A549 (cell line): Measurements from ENCODE around the gene CCDC83.
"Not testable (repeated sequence)": the region's sequence is repeated elsewhere in the genome, so short reads cannot be mapped to it uniquely, and the experiment has no call there.

Experiments used
- CEBPB ChIP-seq, 2 experiments: fragments of >200 bp in 1 of 2; sonication (Bioruptor Twin) in 1 of 2; formaldehyde crosslinking in 1 of 2; IDR thresholded peaks; 2 replicates each; pipeline ENCODE4 v1.6.1; 2012 to 2016
- HOXB13 ChIP-seq: fragments of 250-450 bp; sonication (Bioruptor Pico); IDR thresholded peaks from 2 replicates; pipeline ENCODE4 v1.5.0; 2020; ENCODE audit warnings: low read depth, mild to moderate bottlenecking, moderate library complexity
- RAD21 ChIP-seq, 2 experiments: fragments of >200 bp in 1 of 2; sonication (Bioruptor Twin) in 1 of 2; formaldehyde crosslinking in 1 of 2; IDR thresholded peaks in 1 of 2; conservative IDR thresholded peaks in 1 of 2; 2 replicates in 1 of 2; 3 replicates in 1 of 2; pipeline ENCODE4 v1.6.1; 2012 to 2018; ENCODE audit warnings: inconsistent platforms in 1 of 2
- TF ChIP-seq, protein P1 (sequence below): IDR thresholded peaks from 2 replicates; pipeline ENCODE4 v1.6.1; 2012
- TF ChIP-seq, protein P2 (sequence below): fragments of 450-650 bp; IDR thresholded peaks from 2 replicates; pipeline ENCODE4 v1.6.1; 2014; ENCODE audit warnings: antibody characterized with exemption
- TF ChIP-seq, protein P3 (sequence below): fragments of >200 bp; sonication (Bioruptor Twin); formaldehyde crosslinking; IDR thresholded peaks from 3 replicates; pipeline ENCODE4 v1.5.1; 2016

DNA sequence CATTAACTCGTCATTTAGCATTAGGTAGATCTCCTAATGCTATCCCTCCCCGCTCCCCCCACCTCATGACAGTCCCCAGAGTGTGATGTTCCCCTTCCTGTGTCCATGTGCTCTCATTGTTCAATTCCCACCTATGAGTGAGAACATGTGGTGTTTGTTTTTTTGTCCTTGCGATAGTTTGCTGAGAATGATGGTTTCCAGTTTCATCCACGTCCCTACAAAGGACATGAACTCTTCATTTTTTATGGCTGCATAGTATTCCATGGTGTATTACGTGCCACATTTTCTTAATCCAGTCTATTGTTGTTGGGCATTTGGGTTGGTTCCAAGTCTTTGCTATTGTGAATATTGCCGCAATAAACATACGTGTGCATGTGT lies 96.9 kb downstream of the CCDC83 start:
- TF ChIP-seq, protein P1, sequence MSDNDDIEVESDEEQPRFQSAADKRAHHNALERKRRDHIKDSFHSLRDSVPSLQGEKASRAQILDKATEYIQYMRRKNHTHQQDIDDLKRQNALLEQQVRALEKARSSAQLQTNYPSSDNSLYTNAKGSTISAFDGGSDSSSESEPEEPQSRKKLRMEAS = not testable (repeated sequence)
- TF ChIP-seq HOXB13 (CRISPR knock-in tag); CEBPB (IDR thresholded peaks at IDR 0.05); RAD21 (conservative IDR thresholded peaks at IDR 0.05 in 1 of 2, IDR thresholded peaks at IDR 0.05 in 1 of 2): not testable (repeated sequence)
- TF ChIP-seq, protein P2, sequence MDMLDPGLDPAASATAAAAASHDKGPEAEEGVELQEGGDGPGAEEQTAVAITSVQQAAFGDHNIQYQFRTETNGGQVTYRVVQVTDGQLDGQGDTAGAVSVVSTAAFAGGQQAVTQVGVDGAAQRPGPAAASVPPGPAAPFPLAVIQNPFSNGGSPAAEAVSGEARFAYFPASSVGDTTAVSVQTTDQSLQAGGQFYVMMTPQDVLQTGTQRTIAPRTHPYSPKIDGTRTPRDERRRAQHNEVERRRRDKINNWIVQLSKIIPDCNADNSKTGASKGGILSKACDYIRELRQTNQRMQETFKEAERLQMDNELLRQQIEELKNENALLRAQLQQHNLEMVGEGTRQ = not testable (repeated sequence)
- TF ChIP-seq, protein P3, sequence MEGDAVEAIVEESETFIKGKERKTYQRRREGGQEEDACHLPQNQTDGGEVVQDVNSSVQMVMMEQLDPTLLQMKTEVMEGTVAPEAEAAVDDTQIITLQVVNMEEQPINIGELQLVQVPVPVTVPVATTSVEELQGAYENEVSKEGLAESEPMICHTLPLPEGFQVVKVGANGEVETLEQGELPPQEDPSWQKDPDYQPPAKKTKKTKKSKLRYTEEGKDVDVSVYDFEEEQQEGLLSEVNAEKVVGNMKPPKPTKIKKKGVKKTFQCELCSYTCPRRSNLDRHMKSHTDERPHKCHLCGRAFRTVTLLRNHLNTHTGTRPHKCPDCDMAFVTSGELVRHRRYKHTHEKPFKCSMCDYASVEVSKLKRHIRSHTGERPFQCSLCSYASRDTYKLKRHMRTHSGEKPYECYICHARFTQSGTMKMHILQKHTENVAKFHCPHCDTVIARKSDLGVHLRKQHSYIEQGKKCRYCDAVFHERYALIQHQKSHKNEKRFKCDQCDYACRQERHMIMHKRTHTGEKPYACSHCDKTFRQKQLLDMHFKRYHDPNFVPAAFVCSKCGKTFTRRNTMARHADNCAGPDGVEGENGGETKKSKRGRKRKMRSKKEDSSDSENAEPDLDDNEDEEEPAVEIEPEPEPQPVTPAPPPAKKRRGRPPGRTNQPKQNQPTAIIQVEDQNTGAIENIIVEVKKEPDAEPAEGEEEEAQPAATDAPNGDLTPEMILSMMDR = not testable (repeated sequence)
